Glutamatergic neuron (in vitro differentiated cells): ENCODE data around the gene SKP1. TPM values are rescaled to one million over a fixed set of nuclear protein-coding genes. Genes with fewer than 3 reads are reported as not detected.

Experiments used
- DNase-seq: peaks from one replicate; pipeline ENCODE4 v3.0.0; 2022
- H3K27ac Mint-ChIP-seq: one replicate; pipeline ENCODE4 v1.8.0; 2020; ENCODE audit warnings: mild to moderate bottlenecking, mixed read lengths, inconsistent platforms; ENCODE audit not compliant: unreplicated experiment
- H3K27me3 Mint-ChIP-seq: one replicate; pipeline ENCODE4 v1.8.0; 2020; ENCODE audit warnings: mild to moderate bottlenecking, moderate library complexity, mixed read lengths, inconsistent platforms; ENCODE audit not compliant: unreplicated experiment
- H3K36me3 Mint-ChIP-seq: one replicate; pipeline ENCODE4 v1.8.0; 2020; ENCODE audit warnings: mild to moderate bottlenecking, mixed read lengths, inconsistent platforms; ENCODE audit not compliant: unreplicated experiment
- H3K4me1 Mint-ChIP-seq: one replicate; pipeline ENCODE4 v1.8.0; 2020; ENCODE audit warnings: mild to moderate bottlenecking, low read depth, mixed read lengths, inconsistent platforms; ENCODE audit not compliant: unreplicated experiment
- H3K4me3 Mint-ChIP-seq: one replicate; pipeline ENCODE4 v1.8.0; 2020; ENCODE audit warnings: mild to moderate bottlenecking, mixed read lengths, inconsistent platforms; ENCODE audit not compliant: unreplicated experiment
- H3K9me3 Mint-ChIP-seq: one replicate; pipeline ENCODE4 v1.8.0; 2020; ENCODE audit warnings: mild to moderate bottlenecking, moderate library complexity, mixed read lengths, inconsistent platforms; ENCODE audit not compliant: unreplicated experiment
- total RNA-seq: library from RNA; stranded (reverse); fragmentation: NEBNext Ultra II Directional; extraction: Animal tissue kit (Norgen Biotek cat#: 25700); gene quantifications from one replicate; pipeline ENCODE4 v1.2.1, GENCODE V29; 2021; ENCODE audit not compliant: unreplicated experiment
- TF ChIP-seq, protein P1 (sequence below): fragments of 200-600 bp; sonication (generic); IDR thresholded peaks from one replicate; pipeline ENCODE4 v1.5.0; 2021; ENCODE audit not compliant: partially characterized antibody, unreplicated experiment

Gene SKP1
- total RNA-seq, 1 donor from 2014 or later = 345 TPM

GRCh38 chr5:134149571-134150303 is 27.0 kb downstream of the SKP1 start:
- no peaks in the 10 kb centered on the region for H3K9me3 Mint-ChIP-seq
- H3K27me3 Mint-ChIP-seq = peaks cover 7% of the 10 kb centered on the region
- peak overlapping the region; percentile 38 for H3K27ac Mint-ChIP-seq
- H3K36me3 Mint-ChIP-seq = no peaks in the 10 kb centered on the region
- TF ChIP-seq, protein P1, sequence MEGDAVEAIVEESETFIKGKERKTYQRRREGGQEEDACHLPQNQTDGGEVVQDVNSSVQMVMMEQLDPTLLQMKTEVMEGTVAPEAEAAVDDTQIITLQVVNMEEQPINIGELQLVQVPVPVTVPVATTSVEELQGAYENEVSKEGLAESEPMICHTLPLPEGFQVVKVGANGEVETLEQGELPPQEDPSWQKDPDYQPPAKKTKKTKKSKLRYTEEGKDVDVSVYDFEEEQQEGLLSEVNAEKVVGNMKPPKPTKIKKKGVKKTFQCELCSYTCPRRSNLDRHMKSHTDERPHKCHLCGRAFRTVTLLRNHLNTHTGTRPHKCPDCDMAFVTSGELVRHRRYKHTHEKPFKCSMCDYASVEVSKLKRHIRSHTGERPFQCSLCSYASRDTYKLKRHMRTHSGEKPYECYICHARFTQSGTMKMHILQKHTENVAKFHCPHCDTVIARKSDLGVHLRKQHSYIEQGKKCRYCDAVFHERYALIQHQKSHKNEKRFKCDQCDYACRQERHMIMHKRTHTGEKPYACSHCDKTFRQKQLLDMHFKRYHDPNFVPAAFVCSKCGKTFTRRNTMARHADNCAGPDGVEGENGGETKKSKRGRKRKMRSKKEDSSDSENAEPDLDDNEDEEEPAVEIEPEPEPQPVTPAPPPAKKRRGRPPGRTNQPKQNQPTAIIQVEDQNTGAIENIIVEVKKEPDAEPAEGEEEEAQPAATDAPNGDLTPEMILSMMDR = no peak
- no peak overlapping the region for H3K4me3 Mint-ChIP-seq
- H3K4me1 Mint-ChIP-seq = peaks cover 13% of the 10 kb centered on the region
- DNase-seq = no peak

DNA sequence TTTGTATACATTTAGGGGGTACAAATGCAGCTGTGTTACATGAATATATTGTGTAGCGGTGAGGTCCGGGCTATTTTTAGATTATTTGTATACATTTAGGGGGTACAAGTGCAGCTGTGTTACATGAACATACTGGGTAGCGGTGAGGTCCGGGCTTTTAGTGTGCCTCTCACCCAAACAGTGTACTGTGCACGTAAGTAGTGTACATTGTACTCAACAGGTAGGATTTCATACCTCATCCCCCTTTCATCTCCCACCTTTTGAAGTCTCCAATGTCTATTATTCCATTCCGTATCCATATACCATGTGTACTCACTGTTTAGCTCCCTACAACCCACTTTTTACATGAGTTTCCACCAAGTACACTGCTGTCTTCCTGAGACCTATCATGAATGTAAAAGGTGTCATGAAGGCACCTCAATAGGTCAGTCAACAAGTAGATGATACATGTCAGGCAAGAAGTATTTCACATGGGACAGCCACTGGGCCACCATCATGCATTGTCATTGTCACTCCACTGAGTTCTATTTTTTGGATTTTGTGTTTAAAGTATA is 27.7 kb downstream of the SKP1 start:
- H3K27me3 Mint-ChIP-seq = peaks cover 7% of the 10 kb centered on the region
- H3K4me3 Mint-ChIP-seq = no peak overlapping the region
- H3K4me1 Mint-ChIP-seq = peaks cover 13% of the 10 kb centered on the region

GRCh38 chr5:134148316-134148715 is 28.4 kb downstream of the SKP1 start:
- Mint-ChIP-seq H3K4me3 (no peak overlapping the region), H3K27ac (no peak overlapping the region), H3K4me1 (peaks cover 13% of the 10 kb centered on the region), H3K9me3 (no peaks in the 10 kb centered on the region), H3K27me3 (peaks cover 8% of the 10 kb centered on the region), H3K36me3 (no peaks in the 10 kb centered on the region)
- no peak for DNase-seq
- TF ChIP-seq, protein P1 = no peak

More for the DNA sequence above, 27.7 kb downstream of the SKP1 start:
- TF ChIP-seq, protein P1 = no peak
- no peak for DNase-seq
- H3K36me3 Mint-ChIP-seq = no peaks in the 10 kb centered on the region
- H3K9me3 Mint-ChIP-seq = no peaks in the 10 kb centered on the region
- no peak overlapping the region for H3K27ac Mint-ChIP-seq

- no peaks in the 10 kb centered on the region for H3K36me3 Mint-ChIP-seq
- H3K4me1 Mint-ChIP-seq = peaks cover 17% of the 10 kb centered on the region
- H3K4me3 Mint-ChIP-seq = peak overlapping the region; percentile 46
- peaks cover 8% of the 10 kb centered on the region for H3K27me3 Mint-ChIP-seq
- no peak overlapping the region for H3K27ac Mint-ChIP-seq
- DNase-seq = no peak
- peaks cover 4% of the 10 kb centered on the region for H3K9me3 Mint-ChIP-seq
- TF ChIP-seq, protein P1 = no peak
Measured at GRCh38 chr5:134146651-134147518, 29.9 kb downstream of the SKP1 start.
